HepG2 (cell line): ENCODE data around the gene CHKA. TPM values are rescaled to one million over a fixed set of nuclear protein-coding genes. Genes with fewer than 3 reads are reported as not detected.

Experiments
- ASH2L ChIP-seq: fragments of 300-600, 200-600 bp; sonication (generic); IDR thresholded peaks from 2 replicates; pipeline ENCODE4 v1.7.0; 2017; ENCODE audit warnings: low read depth, mild to moderate bottlenecking, moderate library complexity, mixed read lengths, low read length; ENCODE audit not compliant: insufficient read length
- ATM ChIP-seq: fragments of 450-650 bp; IDR thresholded peaks from 2 replicates; pipeline ENCODE4 v1.7.1; 2017; ENCODE audit warnings: mild to moderate bottlenecking, borderline replicate concordance
- KDM2A ChIP-seq: sonication (generic); formaldehyde crosslinking; IDR thresholded peaks from 2 replicates; pipeline ENCODE4 v1.4.0; 2020; ENCODE audit warnings: low read depth, missing genetic modification reagents, borderline replicate concordance
- MED1 ChIP-seq: sonication (generic); formaldehyde crosslinking; IDR thresholded peaks from 2 replicates; pipeline ENCODE4 v1.4.0; 2020; ENCODE audit warnings: missing genetic modification reagents
- MLX ChIP-seq: IDR thresholded peaks from 2 replicates; pipeline ENCODE4 v1.6.1; 2016
- ZFP37 ChIP-seq: sonication (generic); formaldehyde crosslinking; IDR thresholded peaks from 2 replicates; pipeline ENCODE4 v1.4.0; 2020; ENCODE audit warnings: missing genetic modification reagents, borderline replicate concordance
- ZKSCAN8 ChIP-seq: IDR thresholded peaks from 2 replicates; pipeline ENCODE4 v1.6.1; 2016; ENCODE audit warnings: borderline replicate concordance, missing genetic modification reagents, missing compliant biosample characterization
- ZNF280D ChIP-seq: sonication (generic); formaldehyde crosslinking; IDR thresholded peaks from 2 replicates; pipeline ENCODE4 v1.5.1; 2020; ENCODE audit warnings: mild to moderate bottlenecking, missing genetic modification reagents
- ZNF281 ChIP-seq: sonication (generic); formaldehyde crosslinking; IDR thresholded peaks from 2 replicates; pipeline ENCODE4 v1.4.0; 2020; ENCODE audit warnings: missing genetic modification reagents, borderline replicate concordance
- ZNF296 ChIP-seq: sonication (generic); formaldehyde crosslinking; conservative IDR thresholded peaks from 2 replicates; pipeline ENCODE4 v1.5.0; 2020; ENCODE audit warnings: mild to moderate bottlenecking, missing genetic modification reagents
- ZNF639 ChIP-seq: conservative IDR thresholded peaks from 2 replicates; pipeline ENCODE4 v1.6.1; 2018; ENCODE audit warnings: missing genetic modification reagents
- ZNF772 ChIP-seq: sonication (generic); formaldehyde crosslinking; IDR thresholded peaks from 2 replicates; pipeline ENCODE4 v1.5.0; 2020; ENCODE audit warnings: mild to moderate bottlenecking, missing genetic modification reagents
- ZNF781 ChIP-seq: sonication (generic); formaldehyde crosslinking; IDR thresholded peaks from 2 replicates; pipeline ENCODE4 v1.5.1; 2020; ENCODE audit warnings: borderline replicate concordance, mild to moderate bottlenecking, missing genetic modification reagents; ENCODE audit errors: not compliant biosample characterization
- ZNF883 ChIP-seq: sonication (generic); formaldehyde crosslinking; IDR thresholded peaks from 2 replicates; pipeline ENCODE4 v1.5.1; 2020; ENCODE audit warnings: mild to moderate bottlenecking, missing genetic modification reagents; ENCODE audit errors: not compliant biosample characterization
- polyA plus RNA-seq, 8 experiments: library from polyadenylated mRNA; depleted of rRNA in 3 of 8; stranded (reverse) in 7 of 8; unstranded in 1 of 8; fragments of >200 nt; fragmentation: Illumina TruSeq in 4 of 8; extraction: Trizol in 4 of 8; gene quantifications; 2 replicates each; pipeline versions ENCODE4 v1.2.1 to v1.2.3, GENCODE V29; 2011 to 2016; ENCODE audit warnings: low read depth in 4 of 8, missing spikeins in 1 of 8, mixed read lengths in 1 of 8; ENCODE audit not compliant: insufficient read depth in 1 of 8
- total RNA-seq, 5 experiments: library from RNA; depleted of rRNA; stranded (reverse); fragments of >200 nt; fragmentation: Illumina TruSeq; extraction: Trizol; gene quantifications; 2 replicates each; pipeline ENCODE4 v1.2.3, GENCODE V29; 2016; ENCODE audit warnings: low read depth in 1 of 5
- TF ChIP-seq, protein P1 (sequence below): sonication (generic); formaldehyde crosslinking; IDR thresholded peaks from 2 replicates; pipeline ENCODE4 v1.4.0; 2020; ENCODE audit warnings: missing genetic modification reagents
- TF ChIP-seq, protein P2 (sequence below): sonication (generic); formaldehyde crosslinking; IDR thresholded peaks from 2 replicates; pipeline ENCODE4 v1.5.0; 2020; ENCODE audit warnings: missing genetic modification reagents

CHKA gene
- total and polyA plus RNA-seq, 2 of the 13 experiments (the other 11 are each of a cell fraction or from before 2014, with no cell fraction given) = 71.6 to 92.7 TPM

GRCh38 chr11:68099474-68100405 is 21.4 kb downstream of the CHKA start (continued):
- no peak for TF ChIP-seq ZNF296
- TF ChIP-seq ZNF772 (CRISPR knock-in tag) = peak; percentile 59; the same call in 1 of the 2 replicates
- TF ChIP-seq, protein P1, sequence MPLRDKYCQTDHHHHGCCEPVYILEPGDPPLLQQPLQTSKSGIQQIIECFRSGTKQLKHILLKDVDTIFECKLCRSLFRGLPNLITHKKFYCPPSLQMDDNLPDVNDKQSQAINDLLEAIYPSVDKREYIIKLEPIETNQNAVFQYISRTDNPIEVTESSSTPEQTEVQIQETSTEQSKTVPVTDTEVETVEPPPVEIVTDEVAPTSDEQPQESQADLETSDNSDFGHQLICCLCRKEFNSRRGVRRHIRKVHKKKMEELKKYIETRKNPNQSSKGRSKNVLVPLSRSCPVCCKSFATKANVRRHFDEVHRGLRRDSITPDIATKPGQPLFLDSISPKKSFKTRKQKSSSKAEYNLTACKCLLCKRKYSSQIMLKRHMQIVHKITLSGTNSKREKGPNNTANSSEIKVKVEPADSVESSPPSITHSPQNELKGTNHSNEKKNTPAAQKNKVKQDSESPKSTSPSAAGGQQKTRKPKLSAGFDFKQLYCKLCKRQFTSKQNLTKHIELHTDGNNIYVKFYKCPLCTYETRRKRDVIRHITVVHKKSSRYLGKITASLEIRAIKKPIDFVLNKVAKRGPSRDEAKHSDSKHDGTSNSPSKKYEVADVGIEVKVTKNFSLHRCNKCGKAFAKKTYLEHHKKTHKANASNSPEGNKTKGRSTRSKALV (CRISPR knock-in tag) = peak; percentile 55; the same call in 1 of the 2 replicates
- TF ChIP-seq ZNF280D (CRISPR knock-in tag) = 0 out of 2 replicates have a peak, but pooled peaks have one; percentile 61
- TF ChIP-seq KDM2A (CRISPR knock-in tag) = peak; percentile 62; the same call in 1 of the 2 replicates
- peak; percentile 94 for TF ChIP-seq MED1
- TF ChIP-seq ZFP37 = no peak
- TF ChIP-seq, protein P2, sequence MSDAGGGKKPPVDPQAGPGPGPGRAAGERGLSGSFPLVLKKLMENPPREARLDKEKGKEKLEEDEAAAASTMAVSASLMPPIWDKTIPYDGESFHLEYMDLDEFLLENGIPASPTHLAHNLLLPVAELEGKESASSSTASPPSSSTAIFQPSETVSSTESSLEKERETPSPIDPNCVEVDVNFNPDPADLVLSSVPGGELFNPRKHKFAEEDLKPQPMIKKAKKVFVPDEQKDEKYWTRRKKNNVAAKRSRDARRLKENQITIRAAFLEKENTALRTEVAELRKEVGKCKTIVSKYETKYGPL = peak; percentile 66; the same call in 1 of the 2 replicates
- no peak for TF ChIP-seq ZNF883
- peak; percentile 85; the same call in 1 of the 2 replicates for TF ChIP-seq ATM
- TF ChIP-seq ASH2L = peak; percentile 49
- TF ChIP-seq ZNF781 = no peak
- peak; percentile 72; the same call in 1 of the 2 replicates for TF ChIP-seq MLX
- peak; percentile 62; the same call in 1 of the 2 replicates for TF ChIP-seq ZNF281
- TF ChIP-seq ZNF639 = peak; percentile 44; the same call in 1 of the 2 replicates
- peak; percentile 85; the same call in 1 of the 2 replicates for TF ChIP-seq ZKSCAN8 (CRISPR knock-in tag)
